Stimulated activated naive CD8-positive, alpha-beta T cell treated with anti-CD3 and anti-CD28 coated beads, Interleukin-15, Interleukin-2, amounts not matched to agents 100 U/mL and 50 U/mL, for 24 hours (primary cell): ENCODE results near the gene EEF1AKMT1.

Experiments
- ATAC-seq: fragments of 150-1000 bp; cut with Tn5 transposase; one replicate; pipeline ENCODE4 v1.10.0; 2021
- DNase-seq: peaks from one replicate; pipeline ENCODE4 v3.0.0; 2021

Gene EEF1AKMT1

DNA sequence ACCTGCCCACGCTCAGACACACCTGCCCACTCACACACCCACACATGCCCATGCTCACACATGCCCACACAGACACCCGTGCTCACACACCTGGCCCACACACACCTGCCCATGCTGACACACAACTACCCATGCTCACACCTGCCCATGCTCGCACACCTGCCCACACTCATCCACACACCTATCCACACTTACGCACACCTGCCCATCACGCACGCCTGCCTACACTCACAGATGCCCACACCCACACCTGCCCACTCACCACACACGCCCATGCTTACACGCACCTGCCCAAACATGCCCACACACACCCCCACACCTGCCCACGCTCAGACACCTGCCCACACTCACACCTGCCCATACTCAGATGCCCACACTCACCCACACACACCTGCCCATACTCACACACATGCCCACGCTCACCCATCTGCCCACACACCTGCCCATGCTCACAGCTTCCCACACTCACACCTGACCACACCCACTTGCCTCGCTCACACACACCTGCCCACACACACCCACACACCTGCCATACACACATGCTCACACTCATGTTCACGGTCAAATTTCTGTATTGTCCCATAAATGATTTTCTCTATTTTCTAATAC, 54.7 kb downstream of the EEF1AKMT1 start:
- no peak for DNase-seq
- ATAC-seq, result no peak

DNA sequence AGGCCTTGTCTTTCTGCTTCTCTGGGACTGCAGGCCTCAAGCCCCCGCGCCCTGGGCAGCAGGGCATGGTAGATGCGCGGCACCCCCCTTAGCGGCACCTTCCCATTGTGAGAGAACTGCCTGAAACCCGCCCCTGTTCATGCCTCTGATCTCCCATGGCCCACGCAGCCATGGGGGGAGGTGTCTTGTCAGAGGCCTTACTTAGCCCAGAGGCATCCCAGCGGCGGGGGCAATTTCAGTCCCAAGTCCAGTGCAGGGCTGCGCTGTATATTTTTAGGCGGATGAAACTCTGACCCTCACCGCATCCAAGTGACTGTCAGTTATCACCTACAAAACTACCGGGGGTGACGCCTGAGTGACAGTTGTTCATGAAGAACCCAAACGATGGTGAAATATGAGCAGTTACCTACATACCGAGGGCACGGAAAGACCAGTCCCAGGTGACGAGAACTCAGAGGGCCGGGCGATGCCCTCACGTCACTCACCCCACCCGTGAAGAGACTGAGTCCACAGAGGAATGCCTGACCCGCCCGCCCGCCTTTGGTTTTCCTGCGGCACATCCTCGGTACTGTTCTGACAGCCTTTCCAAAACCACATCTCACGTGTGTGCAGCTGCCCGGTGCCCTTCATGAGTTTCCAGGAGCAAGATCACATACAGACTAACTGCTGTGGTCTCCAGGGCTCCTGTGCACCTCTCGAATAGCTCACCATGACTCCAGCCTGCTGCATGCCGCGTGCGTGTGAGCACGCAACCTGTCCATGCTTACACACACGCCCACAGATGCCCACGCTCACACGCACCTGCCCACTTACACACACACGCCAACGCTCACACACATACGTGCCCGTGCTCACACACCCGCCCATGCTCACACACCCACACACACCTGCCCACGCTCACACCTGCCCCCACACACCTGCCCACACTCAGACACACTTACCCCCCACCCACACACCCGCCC, 55.9 kb downstream of the EEF1AKMT1 start:
- ATAC-seq (no peak), DNase-seq (no peak)

DNA sequence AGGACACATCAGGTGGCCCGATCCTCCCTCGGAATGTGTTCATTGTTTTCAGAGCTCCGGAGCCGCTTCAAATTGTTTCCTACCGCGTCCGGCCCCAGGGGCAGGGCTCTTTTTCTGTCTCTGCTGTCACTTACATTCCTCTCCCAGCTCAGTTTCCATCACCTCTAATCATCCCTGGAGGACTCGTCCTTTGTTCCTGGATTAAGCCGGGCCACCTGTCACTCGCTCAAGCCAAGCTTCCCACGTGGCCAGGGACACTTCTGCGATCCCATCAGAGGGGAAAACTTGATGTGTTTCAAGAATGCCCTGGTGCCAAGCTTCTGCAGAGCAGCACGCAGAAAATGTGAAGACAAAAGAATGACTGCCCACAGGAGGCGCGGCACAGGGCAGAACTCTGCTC, 56.8 kb downstream of the EEF1AKMT1 start:
- ATAC-seq (no peak), DNase-seq (no peak)

DNA sequence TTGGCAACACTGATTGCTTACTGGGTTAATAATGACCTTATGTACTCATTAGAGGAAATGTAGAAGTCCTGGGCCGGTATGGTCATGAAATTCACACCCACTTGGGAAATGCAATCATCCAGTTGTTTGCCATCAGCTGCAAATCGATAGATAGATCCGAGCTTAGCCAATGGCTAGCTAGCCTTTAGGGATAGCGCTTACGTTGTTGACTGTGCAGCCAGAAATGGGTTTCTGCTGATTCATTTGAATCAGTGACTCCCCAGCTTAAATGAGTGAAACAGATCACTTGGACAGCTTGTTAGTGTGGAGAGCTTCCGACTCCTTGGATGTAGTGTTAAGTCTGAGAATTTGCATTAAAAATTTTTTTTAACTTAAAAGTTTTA, 58.4 kb downstream of the EEF1AKMT1 start:
- ATAC-seq (no peak), DNase-seq (no peak)

DNA sequence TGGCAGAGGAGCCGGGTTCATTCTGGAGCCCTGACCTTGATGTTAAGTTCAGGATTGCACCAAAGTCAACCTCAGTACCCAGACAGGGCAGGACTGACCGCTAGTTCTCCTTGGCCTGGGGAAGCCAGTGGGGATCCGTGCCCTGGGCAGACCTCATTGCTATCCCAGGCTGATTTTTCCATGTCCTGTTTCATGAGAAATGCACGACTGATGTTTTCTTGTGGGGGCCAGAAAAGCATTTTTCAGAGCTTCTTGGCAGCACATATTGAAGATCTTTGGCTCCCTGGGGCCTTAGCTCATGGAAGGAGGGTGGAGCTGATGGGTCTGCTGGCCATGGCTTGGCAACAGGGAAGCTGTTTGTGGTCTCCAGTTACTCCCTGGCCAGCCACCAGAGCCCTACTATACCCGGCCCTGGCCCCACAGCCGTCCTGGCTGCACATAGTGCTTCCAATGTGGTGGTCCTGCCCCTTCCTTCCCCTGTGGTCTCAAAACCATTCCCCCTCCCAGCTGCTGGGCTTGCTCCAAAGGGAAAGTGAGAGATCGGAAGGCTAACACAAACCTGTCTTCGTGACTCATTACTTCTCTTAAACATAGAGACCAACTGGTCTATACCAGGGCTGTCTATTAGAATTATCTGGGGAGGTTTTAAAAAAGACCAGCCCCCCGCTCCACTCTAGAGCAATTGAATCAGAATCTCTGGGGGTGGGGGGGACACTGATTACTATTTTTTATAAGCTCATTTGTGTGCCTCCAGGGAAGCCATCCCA, 59.0 kb downstream of the EEF1AKMT1 start:
- ATAC-seq (no peak), DNase-seq (no peak)

DNA sequence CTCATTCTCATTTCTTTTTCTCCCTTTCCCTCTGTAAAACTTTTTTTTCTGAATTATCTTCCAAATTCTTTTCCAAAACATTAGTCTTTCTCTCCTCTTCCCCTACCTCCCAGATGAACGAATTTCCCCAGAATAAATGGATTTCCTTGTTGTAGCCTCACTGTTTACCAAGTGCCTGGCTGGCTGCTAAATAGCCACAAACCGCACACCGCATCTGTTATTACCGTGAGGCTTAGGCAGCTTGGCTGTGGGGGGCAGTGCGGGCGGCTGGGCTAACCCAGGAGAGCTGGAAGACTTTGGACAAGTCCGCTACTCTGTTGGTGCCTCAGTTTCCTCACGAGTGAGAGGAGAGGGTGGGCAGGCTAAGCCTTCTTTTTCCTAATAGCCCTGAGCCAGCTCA, 59.6 kb downstream of the EEF1AKMT1 start:
- ATAC-seq, result no peak
- DNase-seq, result no peak

DNA sequence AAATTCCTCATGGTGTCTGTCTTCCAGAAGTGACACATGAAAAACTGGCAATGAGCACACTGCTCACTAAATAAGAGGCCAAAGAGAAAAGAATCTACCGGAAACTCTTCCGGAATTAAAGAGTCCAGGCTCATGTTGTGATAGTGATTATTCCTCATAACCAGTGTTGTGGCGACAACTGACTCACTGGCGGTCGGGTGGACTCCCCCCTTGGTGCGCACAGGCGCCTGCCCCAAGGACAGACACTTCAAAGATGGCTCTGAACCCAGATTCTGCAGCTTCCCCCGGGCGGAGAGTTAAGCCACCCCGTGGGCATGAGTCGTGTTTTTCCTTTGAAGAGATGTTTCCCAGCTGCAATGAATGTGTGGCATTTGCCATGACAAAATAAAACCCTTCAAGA, 60.0 kb downstream of the EEF1AKMT1 start:
- DNase-seq, result peak; percentile 23
- peak; percentile 46 for ATAC-seq

DNA sequence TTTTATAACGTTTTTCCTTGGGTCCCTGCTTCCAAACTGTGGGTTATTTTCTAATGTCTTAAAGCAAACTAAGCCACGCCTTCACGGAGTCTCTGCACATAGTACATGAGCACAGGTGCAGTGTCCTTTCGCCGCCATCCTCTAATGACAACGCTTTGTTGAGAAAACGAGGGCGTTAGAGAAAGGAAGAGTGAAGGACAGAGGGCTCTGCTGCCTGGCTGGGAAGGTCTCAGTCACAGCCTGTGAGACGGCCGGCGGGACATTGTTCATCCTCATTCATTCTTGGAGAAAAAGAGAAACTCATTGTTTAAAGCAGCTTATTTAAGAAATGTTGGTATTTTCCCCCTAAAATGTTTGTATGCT, 60.8 kb downstream of the EEF1AKMT1 start:
- DNase-seq (no peak), ATAC-seq (no peak)

DNA sequence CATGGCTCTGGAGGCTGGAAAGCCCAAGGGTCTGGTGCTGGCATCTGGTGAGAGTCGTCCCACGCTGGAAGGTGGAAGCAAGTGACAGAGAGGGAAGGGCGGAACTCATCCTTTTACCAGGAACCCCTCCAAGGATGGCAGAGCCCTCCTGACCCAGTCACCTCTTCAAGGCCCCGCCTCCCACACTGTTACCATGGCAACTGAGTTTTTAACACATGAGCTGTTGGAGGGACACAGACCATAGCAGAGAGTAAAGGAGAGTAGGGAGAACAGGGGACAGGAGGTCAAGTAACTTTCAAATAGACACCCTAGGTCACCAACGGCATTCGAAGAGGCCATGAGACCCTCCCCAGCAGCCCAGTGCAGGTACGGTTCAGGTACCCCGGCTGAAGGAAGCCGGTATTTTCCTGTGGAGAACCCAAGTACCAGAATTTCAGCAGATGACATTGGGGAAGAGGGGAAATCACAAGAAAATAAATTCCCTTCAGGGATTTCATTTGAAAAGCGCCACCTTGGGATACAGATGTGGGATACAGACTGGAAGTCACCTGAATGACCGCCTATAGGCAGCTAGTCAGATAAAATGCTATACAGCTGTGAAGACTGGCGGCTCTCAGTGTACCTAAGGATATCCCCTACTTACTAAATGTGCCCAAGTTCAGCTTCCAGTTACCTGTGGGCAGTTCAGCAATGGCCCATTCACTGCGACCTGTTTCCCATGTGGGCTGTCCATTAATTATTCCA, 62.3 kb downstream of the EEF1AKMT1 start:
- ATAC-seq (peak; percentile 33), DNase-seq (no peak)

DNA sequence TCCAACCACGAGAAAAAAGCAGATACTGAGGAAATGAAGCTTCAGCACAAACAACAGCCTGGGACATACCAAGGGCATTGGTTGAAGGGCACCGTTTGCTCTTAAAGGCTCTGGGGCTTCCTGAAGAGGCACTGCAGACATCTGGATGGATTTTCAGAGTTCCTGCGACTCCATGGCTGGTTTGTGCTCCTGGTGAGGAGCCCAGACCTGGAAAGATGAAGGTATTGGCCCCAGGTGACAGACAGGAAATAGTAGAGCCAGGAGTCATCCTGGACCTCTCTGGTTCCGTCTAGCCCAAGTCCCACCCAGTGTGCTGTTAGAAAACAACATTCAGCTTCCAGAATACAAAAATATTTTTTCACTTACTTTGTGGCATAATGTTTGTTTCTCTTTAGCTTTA, 64.0 kb downstream of the EEF1AKMT1 start:
- ATAC-seq (no peak), DNase-seq (no peak)

DNA sequence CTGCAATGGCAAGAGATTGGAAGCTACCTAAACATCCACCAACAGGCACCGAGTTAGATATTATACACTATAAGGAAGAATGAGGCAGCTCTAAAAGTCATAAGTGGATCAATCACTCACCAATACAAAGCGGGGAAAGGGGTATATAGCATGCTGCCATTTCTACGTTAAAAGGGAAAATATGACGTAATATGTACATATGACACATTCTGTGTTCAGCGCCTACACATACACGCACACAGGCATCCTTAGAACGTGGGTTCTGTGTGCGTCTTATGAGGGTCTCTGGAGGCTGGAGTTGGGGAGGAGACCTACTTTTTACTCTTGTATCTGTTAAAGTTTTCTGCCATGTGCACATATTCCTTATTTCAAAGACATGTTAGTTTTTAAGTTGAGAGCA, 64.4 kb downstream of the EEF1AKMT1 start:
- DNase-seq, result no peak
- ATAC-seq, result no peak

DNA sequence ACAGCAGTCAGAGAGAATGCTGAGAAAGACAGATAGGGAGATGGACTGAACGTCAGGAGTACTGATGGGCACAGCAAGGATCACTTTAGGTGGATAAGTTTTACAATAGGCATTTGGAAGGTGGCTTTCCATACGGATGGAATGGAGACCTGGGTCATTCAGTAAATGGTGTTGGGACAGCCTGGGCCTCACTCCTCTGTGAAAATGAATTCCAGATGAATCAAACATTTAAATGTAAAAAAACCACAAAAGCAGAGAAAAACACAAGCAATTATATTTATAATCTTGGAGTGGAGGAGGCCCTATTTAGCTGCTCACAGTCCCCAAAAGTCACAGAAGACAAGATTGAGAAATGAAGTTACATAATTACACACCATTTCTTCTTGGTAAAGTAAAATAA, 65.5 kb downstream of the EEF1AKMT1 start:
- ATAC-seq (no peak), DNase-seq (no peak)

DNA sequence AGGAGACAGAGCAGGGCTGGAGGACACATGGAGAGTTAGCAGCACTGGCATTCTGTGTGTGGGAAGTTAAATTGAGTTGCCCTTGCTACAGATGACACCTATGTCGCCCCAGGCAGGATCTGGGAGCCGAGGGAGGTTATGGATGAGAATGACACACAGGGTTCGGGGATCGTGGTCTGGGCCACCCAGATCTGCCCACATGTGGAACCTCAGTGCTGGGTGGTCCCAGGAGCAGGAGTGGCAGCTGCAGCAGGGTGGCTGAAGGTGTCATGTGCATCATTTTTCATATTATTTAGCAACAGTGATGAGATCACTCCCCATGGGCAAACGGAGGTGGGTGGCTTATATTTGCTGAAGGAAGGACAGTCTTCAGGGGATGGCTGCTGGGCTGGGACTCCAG, 67.1 kb downstream of the EEF1AKMT1 start:
- DNase-seq (no peak), ATAC-seq (no peak)

DNA sequence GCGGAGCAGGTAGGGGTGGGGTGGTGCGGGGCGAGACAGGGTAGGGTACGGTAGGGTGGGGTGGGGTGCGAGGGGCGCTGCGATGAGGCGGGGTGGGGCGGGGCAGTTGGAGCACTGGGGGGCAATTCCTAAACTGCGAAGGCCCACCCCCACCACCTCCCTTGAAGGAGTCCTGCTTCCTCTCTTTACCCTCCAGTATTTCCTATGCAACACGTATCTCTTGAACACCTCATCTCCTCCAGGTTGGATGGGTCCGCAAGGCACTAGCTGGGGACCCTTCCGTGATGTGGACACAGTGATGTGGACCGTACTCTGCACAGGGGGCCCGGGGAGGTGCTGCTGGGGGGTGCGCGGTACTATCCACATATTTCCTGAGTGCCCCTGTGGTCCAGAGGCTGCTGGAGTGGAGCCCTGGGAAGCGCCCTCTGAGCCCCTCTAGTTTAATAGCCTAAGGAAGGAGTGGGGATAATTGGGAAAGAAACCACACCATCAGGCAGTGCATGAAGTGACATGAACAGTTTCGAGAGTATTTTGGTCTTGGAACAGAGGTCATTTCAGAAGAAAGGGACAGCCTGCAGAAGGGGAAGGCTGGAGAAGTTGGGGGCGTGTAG, 69.2 kb downstream of the EEF1AKMT1 start:
- ATAC-seq, result no peak
- DNase-seq, result no peak

DNA sequence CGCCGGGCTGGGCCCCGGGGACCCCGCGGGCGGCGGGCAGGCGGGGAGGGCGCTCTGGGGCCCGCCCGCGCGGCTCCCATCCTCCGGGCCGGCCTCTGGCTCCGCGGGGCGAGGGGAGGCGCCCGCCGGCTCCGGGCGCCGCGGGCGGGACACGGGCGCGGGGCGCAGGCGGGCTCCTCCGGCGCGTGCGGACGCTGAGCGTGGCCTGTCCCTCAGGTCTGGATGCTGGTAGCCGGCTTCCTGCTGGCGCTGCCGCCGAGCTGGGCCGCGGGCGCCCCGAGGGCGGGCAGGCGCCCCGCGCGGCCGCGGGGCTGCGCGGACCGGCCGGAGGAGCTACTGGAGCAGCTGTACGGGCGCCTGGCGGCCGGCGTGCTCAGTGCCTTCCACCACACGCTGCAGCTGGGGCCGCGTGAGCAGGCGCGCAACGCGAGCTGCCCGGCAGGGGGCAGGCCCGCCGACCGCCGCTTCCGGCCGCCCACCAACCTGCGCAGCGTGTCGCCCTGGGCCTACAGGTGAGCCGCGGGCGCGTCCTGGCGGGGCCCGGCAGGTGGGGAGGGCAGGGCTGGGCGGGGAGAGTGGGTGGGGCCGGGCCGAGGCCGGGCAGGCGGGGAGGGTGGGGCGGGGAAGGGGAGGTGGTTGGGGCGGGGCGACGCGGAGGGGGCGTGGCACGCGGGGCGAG, 69.8 kb downstream of the EEF1AKMT1 start:
- ATAC-seq, result peak; percentile 86
- peak; percentile 79 for DNase-seq

DNA sequence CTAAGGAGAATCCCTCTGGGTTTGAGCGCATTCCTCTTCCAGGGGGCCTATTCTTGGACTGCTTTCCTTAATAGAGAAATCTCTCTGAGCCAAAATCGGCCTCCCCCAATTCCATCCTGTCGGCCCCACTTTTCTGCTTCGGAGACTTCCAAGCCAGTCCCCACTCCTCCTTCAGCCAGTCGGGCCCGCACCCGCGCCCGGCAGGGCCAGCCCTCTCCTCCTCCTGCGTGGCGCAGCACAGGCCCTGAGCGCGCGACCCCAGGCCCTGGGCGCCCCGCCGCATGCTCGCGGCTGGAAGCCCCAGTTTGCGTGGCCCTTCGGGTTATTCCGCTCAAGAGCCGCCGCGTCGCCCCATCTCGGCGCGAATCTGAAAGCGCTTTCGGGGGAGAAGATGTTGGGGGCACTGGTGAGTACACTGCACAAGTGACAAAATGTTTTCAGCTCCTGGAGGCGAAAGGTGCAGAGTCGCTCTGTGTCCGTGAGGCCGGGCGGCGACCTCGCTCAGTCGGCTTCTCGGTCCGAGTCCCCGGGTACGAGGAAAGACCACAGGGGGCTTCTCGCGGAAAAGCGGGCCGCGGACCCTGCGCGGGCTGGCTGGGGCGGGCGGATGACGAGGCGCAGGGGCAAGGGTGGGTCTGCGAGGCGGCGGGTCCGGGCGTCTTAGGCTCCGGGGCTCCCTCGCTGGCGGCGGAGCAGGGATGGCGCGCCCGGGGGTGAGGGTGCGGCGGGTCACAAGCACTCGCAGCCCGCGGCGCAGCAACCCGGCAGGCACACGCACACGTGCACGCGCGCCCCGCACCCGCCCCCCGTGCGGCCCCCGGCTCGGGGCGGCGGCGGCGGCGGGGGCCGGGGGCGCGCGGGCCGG, 70.6 kb downstream of the EEF1AKMT1 start, which contains the start of gene IL17D:
TSS of gene IL17D (plus strand) at position 785 of the 865 bp plus-strand sequence. CDS start 303 bp downstream, outside the sequence.
- peak; percentile 24 for ATAC-seq
- peak; percentile 52 for DNase-seq

DNA sequence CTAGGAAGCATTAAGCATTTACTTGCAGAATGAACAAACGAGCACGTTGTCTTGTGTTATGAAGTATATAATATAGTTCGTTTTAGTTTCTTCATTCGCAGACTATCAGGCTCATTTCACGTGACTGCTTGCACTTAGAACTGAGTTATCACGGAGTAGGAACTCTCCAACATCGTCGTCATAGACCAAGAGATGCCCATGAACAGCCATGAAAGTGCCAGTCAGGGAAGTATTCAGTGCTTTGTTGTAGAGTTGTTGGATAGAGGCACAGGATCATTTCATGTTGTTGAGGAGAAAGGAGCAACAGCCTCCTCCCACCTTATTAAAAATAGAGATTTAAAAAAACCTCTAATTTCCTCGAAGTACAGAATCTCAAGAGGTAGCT, 71.2 kb downstream of the EEF1AKMT1 start:
- ATAC-seq, result no peak
- no peak for DNase-seq

DNA sequence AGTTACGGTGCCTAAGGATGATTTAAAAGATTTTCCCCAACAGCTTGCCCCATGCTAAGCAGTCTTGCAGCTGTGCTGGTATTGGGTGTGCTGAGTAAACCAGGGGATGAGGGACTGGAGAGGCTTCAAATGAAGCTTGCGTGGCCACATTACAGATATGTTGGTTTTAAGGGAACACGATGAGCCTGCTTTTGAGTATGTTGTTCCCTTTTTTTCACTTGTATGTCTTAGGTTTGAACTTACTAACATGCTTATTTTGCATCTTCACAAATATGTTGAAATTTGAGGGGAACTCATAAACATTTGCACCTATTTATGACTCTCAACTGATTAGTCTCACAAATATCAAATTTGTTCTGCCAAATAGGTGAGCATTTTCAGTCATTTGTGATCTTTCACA, 72.3 kb downstream of the EEF1AKMT1 start:
- ATAC-seq, result no peak

DNA sequence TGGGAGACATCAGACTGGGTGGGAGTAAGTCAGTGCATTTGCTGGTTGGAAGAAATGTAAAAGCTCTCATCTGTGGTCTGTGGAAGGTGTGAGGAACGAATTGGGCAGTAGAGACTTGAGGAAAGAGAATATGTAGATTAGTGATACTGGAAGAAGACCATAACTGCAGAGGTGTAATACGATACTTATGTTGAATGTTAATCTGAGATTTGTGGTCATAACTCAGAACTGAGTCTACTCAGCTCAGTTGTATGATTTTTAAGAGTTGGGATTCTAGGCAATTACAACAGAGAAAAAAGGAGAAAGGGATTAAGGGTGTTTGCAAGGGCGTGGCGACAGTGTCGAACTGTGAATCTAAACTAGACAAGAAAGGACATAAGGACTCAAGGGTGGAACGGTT, 73.5 kb downstream of the EEF1AKMT1 start:
- ATAC-seq (no peak), DNase-seq (no peak)

More for the DNA sequence above, 72.3 kb downstream of the EEF1AKMT1 start:
- no peak for DNase-seq

DNA sequence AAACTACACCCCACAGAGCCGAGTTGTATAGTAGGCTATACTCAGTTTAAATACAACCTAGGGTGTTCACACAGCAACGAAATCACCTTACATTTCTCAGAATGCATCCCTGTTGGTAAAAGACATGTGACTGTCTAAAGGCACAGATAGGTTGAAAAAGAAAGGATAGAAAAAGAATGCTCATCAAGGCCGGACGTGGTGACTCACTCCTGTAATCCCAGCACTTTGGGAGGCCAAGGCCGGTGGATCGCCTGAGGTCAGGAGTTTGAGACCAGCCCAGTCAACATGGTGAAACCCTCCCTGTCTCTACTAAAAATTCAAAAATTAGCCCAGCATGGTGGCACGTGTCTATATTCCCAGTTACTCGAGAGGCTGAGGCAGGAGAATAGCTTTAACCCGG, 74.0 kb downstream of the EEF1AKMT1 start:
- ATAC-seq, result no peak
- no peak for DNase-seq
